ENCODE measurements around the gene YKT6. TPM values are rescaled to one million over a fixed set of nuclear protein-coding genes. Genes with fewer than 3 reads are reported as not detected.

Gene YKT6
- total RNA-seq, 2 donors from 2014 or later: 63.5 to 68.4 TPM

GRCh38 chr7:44246396-44247113 is 45.8 kb downstream of the YKT6 start:
- Histone ChIP-seq H3K4me3 (no peak overlapping the region), H3K4me1 (replicated peaks) (no peaks in the 10 kb centered on the region), H3K27ac (no peak overlapping the region), H3K36me3 (no peaks in the 10 kb centered on the region), H3K27me3 (replicated peaks; ENCODE audit: insufficient read depth) (no peaks in the 10 kb centered on the region), H3K9me3 (no peaks in the 10 kb centered on the region)
- no peak for DNase-seq (ENCODE audit: low spot score)
- TF ChIP-seq CTCF (IDR thresholded peaks at IDR 0.05): no peak
- TF ChIP-seq POLR2A (IDR thresholded peaks at IDR 0.05): no peak
- TF ChIP-seq POLR2AphosphoS5 (IDR thresholded peaks at IDR 0.05): no peak
- WGBS: 96% methylated on average over 7 of the region's 7 CpGs
- intact Hi-C loops (cut with DNase I): no loop called here

GRCh38 chr7:44247868-44248651 is 47.3 kb downstream of the YKT6 start:
- WGBS: 74% methylated on average over 10 of the region's 10 CpGs
- intact Hi-C loops (cut with DNase I): no loop called here
- TF ChIP-seq CTCF (IDR thresholded peaks at IDR 0.05): no peak
- no peak for TF ChIP-seq POLR2A (IDR thresholded peaks at IDR 0.05)
- TF ChIP-seq POLR2AphosphoS5 (IDR thresholded peaks at IDR 0.05): no peak

GRCh38 chr7:44249639-44250234 is 49.0 kb downstream of the YKT6 start:
- no peaks in the 10 kb centered on the region for H3K4me1 ChIP-seq (replicated peaks)
- H3K9me3 ChIP-seq: no peaks in the 10 kb centered on the region
- TF ChIP-seq POLR2A (IDR thresholded peaks at IDR 0.05): no peak
- TF ChIP-seq CTCF (IDR thresholded peaks at IDR 0.05): no peak
- TF ChIP-seq POLR2AphosphoS5 (IDR thresholded peaks at IDR 0.05): no peak
- H3K27ac ChIP-seq: no peak overlapping the region
- H3K27me3 ChIP-seq (replicated peaks; ENCODE audit: insufficient read depth): no peaks in the 10 kb centered on the region
- WGBS: 87% methylated on average over 15 of the region's 15 CpGs
- intact Hi-C loops (cut with DNase I): no loop called here
- no peaks in the 10 kb centered on the region for H3K36me3 ChIP-seq
- DNase-seq (ENCODE audit: low spot score): no peak
- H3K4me3 ChIP-seq: no peak overlapping the region

More at GRCh38 chr7:44247868-44248651, 47.3 kb downstream of the YKT6 start:
- no peaks in the 10 kb centered on the region for H3K36me3 ChIP-seq
- H3K4me1 ChIP-seq (replicated peaks): no peaks in the 10 kb centered on the region
- H3K4me3 ChIP-seq: no peak overlapping the region
- H3K27ac ChIP-seq: no peak overlapping the region
- DNase-seq (ENCODE audit: low spot score): no peak
- H3K9me3 ChIP-seq: no peaks in the 10 kb centered on the region
- no peaks in the 10 kb centered on the region for H3K27me3 ChIP-seq (replicated peaks; ENCODE audit: insufficient read depth)

- TF ChIP-seq POLR2AphosphoS5 (IDR thresholded peaks at IDR 0.05) (no peak), CTCF (IDR thresholded peaks at IDR 0.05) (no peak), POLR2A (IDR thresholded peaks at IDR 0.05) (no peak)
- no peaks in the 10 kb centered on the region for H3K36me3 ChIP-seq
- no peak overlapping the region for H3K4me3 ChIP-seq
- 91% methylated on average over 10 of the region's 10 CpGs for WGBS
- H3K9me3 ChIP-seq: no peaks in the 10 kb centered on the region
- no peaks in the 10 kb centered on the region for H3K27me3 ChIP-seq (replicated peaks; ENCODE audit: insufficient read depth)
- H3K4me1 ChIP-seq (replicated peaks): no peaks in the 10 kb centered on the region
- intact Hi-C loops (cut with DNase I): no loop called here
- H3K27ac ChIP-seq: no peak overlapping the region
- DNase-seq (ENCODE audit: low spot score): no peak
These were observed 50.5 kb downstream of the YKT6 start for GRCh38 chr7:44251269-44251668.
